ENCODE data around the gene DDX41.

DDX41 gene

GRCh38 chr5:177462021-177462670, 54.6 kb downstream of the DDX41 start:
- TF ChIP-seq, protein P1, sequence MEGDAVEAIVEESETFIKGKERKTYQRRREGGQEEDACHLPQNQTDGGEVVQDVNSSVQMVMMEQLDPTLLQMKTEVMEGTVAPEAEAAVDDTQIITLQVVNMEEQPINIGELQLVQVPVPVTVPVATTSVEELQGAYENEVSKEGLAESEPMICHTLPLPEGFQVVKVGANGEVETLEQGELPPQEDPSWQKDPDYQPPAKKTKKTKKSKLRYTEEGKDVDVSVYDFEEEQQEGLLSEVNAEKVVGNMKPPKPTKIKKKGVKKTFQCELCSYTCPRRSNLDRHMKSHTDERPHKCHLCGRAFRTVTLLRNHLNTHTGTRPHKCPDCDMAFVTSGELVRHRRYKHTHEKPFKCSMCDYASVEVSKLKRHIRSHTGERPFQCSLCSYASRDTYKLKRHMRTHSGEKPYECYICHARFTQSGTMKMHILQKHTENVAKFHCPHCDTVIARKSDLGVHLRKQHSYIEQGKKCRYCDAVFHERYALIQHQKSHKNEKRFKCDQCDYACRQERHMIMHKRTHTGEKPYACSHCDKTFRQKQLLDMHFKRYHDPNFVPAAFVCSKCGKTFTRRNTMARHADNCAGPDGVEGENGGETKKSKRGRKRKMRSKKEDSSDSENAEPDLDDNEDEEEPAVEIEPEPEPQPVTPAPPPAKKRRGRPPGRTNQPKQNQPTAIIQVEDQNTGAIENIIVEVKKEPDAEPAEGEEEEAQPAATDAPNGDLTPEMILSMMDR (conservative IDR thresholded peaks at IDR 0.05; ENCODE audit: low read length) = no peak
- H3K4me3 ChIP-seq (ENCODE audit: low read length) = no peak overlapping the region
- no peak for DNase-seq (ENCODE audit: low read depth)

All from AG10803 (cell line).